ENCODE measurements around the gene CCDC60.

CCDC60 gene

DNA sequence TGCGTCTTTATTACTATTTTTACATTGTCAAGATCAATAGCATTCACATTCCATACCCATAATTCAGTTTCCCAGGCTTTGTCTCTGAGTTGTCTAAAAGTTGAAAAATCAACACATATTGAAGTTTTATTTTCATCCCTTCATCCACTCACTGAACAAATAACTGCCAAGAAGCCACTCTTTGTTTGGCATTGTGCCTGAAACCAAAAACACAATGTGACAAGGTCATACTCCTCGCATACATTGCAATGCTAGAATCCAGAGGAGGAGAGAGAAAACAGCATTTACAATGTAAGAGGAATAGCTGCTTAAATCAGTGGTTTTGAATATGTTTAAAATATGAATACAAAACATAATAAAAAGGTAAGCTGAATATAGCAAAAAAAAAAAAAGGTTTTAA, 71.8 kb downstream of the CCDC60 start:
- ATAC-seq = no peak
- no peak for TF ChIP-seq PPARA (CRISPR knock-in tag; IDR thresholded peaks at IDR 0.05; ENCODE audit: borderline replicate concordance)
- TF ChIP-seq CSDC2 (CRISPR knock-in tag; IDR thresholded peaks at IDR 0.05) = no peak
- no peak for TF ChIP-seq ZFP30 (CRISPR knock-in tag; IDR thresholded peaks at IDR 0.05)
- TF ChIP-seq RARB (CRISPR knock-in tag; IDR thresholded peaks at IDR 0.05) = no peak
- TF ChIP-seq ZNF70 (CRISPR knock-in tag; IDR thresholded peaks at IDR 0.05) = no peak
- no peak for TF ChIP-seq TOX (CRISPR knock-in tag; IDR thresholded peaks at IDR 0.05; ENCODE audit: borderline replicate concordance)
- no peak for TF ChIP-seq SNAI2 (CRISPR knock-in tag; IDR thresholded peaks at IDR 0.05)
- no peak for TF ChIP-seq OSR1 (CRISPR knock-in tag; IDR thresholded peaks at IDR 0.05)
- TF ChIP-seq, protein P1, sequence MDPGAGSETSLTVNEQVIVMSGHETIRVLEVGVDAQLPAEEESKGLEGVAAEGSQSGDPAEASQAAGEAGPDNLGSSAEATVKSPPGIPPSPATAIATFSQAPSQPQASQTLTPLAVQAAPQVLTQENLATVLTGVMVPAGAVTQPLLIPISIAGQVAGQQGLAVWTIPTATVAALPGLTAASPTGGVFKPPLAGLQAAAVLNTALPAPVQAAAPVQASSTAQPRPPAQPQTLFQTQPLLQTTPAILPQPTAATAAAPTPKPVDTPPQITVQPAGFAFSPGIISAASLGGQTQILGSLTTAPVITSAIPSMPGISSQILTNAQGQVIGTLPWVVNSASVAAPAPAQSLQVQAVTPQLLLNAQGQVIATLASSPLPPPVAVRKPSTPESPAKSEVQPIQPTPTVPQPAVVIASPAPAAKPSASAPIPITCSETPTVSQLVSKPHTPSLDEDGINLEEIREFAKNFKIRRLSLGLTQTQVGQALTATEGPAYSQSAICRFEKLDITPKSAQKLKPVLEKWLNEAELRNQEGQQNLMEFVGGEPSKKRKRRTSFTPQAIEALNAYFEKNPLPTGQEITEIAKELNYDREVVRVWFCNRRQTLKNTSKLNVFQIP (CRISPR knock-in tag; IDR thresholded peaks at IDR 0.05; ENCODE audit: borderline replicate concordance, low read depth) = no peak
- TF ChIP-seq, protein P2, sequence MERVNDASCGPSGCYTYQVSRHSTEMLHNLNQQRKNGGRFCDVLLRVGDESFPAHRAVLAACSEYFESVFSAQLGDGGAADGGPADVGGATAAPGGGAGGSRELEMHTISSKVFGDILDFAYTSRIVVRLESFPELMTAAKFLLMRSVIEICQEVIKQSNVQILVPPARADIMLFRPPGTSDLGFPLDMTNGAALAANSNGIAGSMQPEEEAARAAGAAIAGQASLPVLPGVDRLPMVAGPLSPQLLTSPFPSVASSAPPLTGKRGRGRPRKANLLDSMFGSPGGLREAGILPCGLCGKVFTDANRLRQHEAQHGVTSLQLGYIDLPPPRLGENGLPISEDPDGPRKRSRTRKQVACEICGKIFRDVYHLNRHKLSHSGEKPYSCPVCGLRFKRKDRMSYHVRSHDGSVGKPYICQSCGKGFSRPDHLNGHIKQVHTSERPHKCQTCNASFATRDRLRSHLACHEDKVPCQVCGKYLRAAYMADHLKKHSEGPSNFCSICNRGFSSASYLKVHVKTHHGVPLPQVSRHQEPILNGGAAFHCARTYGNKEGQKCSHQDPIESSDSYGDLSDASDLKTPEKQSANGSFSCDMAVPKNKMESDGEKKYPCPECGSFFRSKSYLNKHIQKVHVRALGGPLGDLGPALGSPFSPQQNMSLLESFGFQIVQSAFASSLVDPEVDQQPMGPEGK (CRISPR knock-in tag; IDR thresholded peaks at IDR 0.05; ENCODE audit: borderline replicate concordance) = no peak
- TF ChIP-seq ZNF565 (CRISPR knock-in tag; conservative IDR thresholded peaks at IDR 0.05; ENCODE audit: low read depth) = no peak
- TF ChIP-seq, protein P3, sequence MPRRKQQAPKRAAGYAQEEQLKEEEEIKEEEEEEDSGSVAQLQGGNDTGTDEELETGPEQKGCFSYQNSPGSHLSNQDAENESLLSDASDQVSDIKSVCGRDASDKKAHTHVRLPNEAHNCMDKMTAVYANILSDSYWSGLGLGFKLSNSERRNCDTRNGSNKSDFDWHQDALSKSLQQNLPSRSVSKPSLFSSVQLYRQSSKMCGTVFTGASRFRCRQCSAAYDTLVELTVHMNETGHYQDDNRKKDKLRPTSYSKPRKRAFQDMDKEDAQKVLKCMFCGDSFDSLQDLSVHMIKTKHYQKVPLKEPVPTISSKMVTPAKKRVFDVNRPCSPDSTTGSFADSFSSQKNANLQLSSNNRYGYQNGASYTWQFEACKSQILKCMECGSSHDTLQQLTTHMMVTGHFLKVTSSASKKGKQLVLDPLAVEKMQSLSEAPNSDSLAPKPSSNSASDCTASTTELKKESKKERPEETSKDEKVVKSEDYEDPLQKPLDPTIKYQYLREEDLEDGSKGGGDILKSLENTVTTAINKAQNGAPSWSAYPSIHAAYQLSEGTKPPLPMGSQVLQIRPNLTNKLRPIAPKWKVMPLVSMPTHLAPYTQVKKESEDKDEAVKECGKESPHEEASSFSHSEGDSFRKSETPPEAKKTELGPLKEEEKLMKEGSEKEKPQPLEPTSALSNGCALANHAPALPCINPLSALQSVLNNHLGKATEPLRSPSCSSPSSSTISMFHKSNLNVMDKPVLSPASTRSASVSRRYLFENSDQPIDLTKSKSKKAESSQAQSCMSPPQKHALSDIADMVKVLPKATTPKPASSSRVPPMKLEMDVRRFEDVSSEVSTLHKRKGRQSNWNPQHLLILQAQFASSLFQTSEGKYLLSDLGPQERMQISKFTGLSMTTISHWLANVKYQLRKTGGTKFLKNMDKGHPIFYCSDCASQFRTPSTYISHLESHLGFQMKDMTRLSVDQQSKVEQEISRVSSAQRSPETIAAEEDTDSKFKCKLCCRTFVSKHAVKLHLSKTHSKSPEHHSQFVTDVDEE (CRISPR knock-in tag; IDR thresholded peaks at IDR 0.05) = no peak
- no peak for TF ChIP-seq ZFP3 (CRISPR knock-in tag; IDR thresholded peaks at IDR 0.05)

GRCh38 chr12:119406811-119407210, 72.3 kb downstream of the CCDC60 start:
- no peak for TF ChIP-seq ESRRG (CRISPR knock-in tag; IDR thresholded peaks at IDR 0.05)
- no peak for TF ChIP-seq TOX (CRISPR knock-in tag; IDR thresholded peaks at IDR 0.05; ENCODE audit: borderline replicate concordance)
- TF ChIP-seq, protein P3 (CRISPR knock-in tag; IDR thresholded peaks at IDR 0.05) = no peak
- TF ChIP-seq CREB5 (CRISPR knock-in tag; IDR thresholded peaks at IDR 0.05; ENCODE audit: low read depth) = no peak
- TF ChIP-seq GLIS3 (CRISPR knock-in tag; IDR thresholded peaks at IDR 0.05) = no peak
- no peak for TF ChIP-seq ZFP3 (CRISPR knock-in tag; IDR thresholded peaks at IDR 0.05)
- no peak for ATAC-seq

DNA sequence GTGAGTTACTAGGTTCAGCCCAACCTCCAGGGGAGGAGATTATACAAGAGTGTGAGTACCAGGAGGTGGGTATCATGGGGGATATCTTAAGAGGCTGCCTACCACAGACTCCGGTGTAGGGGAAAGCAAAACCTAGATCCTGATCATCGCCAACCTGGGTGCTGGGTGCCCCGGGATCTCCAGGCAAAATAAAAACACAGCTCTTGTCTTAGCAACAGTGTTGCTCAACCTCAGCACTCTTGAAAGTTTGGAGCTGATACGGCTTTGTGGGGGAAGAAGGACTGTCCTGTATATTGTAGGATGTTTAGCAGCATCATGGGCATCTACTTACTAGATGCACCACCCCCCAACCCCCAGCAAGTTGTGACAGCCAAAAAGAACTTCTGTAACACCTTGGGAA, 74.5 kb downstream of the CCDC60 start:
- no peak for ATAC-seq
- TF ChIP-seq, protein P1 (CRISPR knock-in tag; IDR thresholded peaks at IDR 0.05; ENCODE audit: borderline replicate concordance, low read depth) = no peak
- TF ChIP-seq ZC3H10 (CRISPR knock-in tag; IDR thresholded peaks at IDR 0.05) (no peak), GLIS3 (CRISPR knock-in tag; IDR thresholded peaks at IDR 0.05) (no peak), PPARA (CRISPR knock-in tag; IDR thresholded peaks at IDR 0.05; ENCODE audit: borderline replicate concordance) (no peak), ZNF565 (CRISPR knock-in tag; conservative IDR thresholded peaks at IDR 0.05; ENCODE audit: low read depth) (no peak), BACH2 (CRISPR knock-in tag; IDR thresholded peaks at IDR 0.05; ENCODE audit: borderline replicate concordance) (no peak), TCF4 (CRISPR knock-in tag; IDR thresholded peaks at IDR 0.05; ENCODE audit: borderline replicate concordance) (no peak), ZNF8 (CRISPR knock-in tag; IDR thresholded peaks at IDR 0.05) (no peak)
- TF ChIP-seq, protein P4, sequence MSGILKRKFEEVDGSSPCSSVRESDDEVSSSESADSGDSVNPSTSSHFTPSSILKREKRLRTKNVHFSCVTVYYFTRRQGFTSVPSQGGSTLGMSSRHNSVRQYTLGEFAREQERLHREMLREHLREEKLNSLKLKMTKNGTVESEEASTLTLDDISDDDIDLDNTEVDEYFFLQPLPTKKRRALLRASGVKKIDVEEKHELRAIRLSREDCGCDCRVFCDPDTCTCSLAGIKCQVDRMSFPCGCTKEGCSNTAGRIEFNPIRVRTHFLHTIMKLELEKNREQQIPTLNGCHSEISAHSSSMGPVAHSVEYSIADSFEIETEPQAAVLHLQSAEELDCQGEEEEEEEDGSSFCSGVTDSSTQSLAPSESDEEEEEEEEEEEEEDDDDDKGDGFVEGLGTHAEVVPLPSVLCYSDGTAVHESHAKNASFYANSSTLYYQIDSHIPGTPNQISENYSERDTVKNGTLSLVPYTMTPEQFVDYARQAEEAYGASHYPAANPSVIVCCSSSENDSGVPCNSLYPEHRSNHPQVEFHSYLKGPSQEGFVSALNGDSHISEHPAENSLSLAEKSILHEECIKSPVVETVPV (CRISPR knock-in tag; IDR thresholded peaks at IDR 0.05) = no peak
- TF ChIP-seq, protein P3 (CRISPR knock-in tag; IDR thresholded peaks at IDR 0.05) = no peak

Measured in SK-N-SH treated with all-trans-retinoic acid at 6 μM for 48 hours (cell line).